Neuronal stem cell (in vitro differentiated cells): ENCODE measurements around the gene LEFTY2.
"Not testable (repeated sequence)": the region's sequence is repeated elsewhere in the genome, so short reads cannot be mapped to it uniquely, and the experiment has no call there.

Experiments used
- DNase-seq: peaks from one replicate; pipeline ENCODE4 v3.0.0-alpha.2; 2013; ENCODE audit warnings: low spot score
- H2AFZ ChIP-seq: one replicate; pipeline ENCODE4 v1.6.1; 2013; ENCODE audit warnings: mild to moderate bottlenecking, low read length, inconsistent platforms
- H2AK5ac ChIP-seq: 2 replicates; pipeline ENCODE4 v1.6.1; 2013; ENCODE audit warnings: low read depth, mild to moderate bottlenecking, inconsistent platforms, low read length, moderate library complexity, mixed read lengths
- H2BK120ac ChIP-seq: 2 replicates; pipeline ENCODE4 v1.6.1; 2013; ENCODE audit warnings: low read depth, mild to moderate bottlenecking, inconsistent platforms, low read length, moderate library complexity, mixed read lengths
- H2BK12ac ChIP-seq: one replicate; pipeline ENCODE4 v1.6.1; 2013; ENCODE audit warnings: low read length, inconsistent platforms
- H2BK15ac ChIP-seq: 2 replicates; pipeline ENCODE4 v1.6.1; 2013; ENCODE audit warnings: mild to moderate bottlenecking, low read length, inconsistent platforms, mixed read lengths
- H2BK5ac ChIP-seq: one replicate; pipeline ENCODE4 v1.6.1; 2013; ENCODE audit warnings: inconsistent platforms, mild to moderate bottlenecking, low read length, moderate library complexity
- H3K14ac ChIP-seq: one replicate; pipeline ENCODE4 v1.6.1; 2013; ENCODE audit warnings: low read length, inconsistent platforms
- H3K18ac ChIP-seq: 2 replicates; pipeline ENCODE4 v1.6.1; 2013; ENCODE audit warnings: low read length, inconsistent platforms
- H3K23ac ChIP-seq: 2 replicates; pipeline ENCODE4 v1.6.1; 2013; ENCODE audit warnings: low read depth, mild to moderate bottlenecking, mixed read lengths, low read length, inconsistent platforms; ENCODE audit not compliant: poor library complexity
- H3K27ac ChIP-seq: replicated peaks from 3 replicates; pipeline ENCODE4 v1.5.1; 2013; ENCODE audit warnings: low read length, inconsistent platforms
- H3K27me3 ChIP-seq, 3 experiments: 2 replicates each; pipeline ENCODE4 v1.6.1; 2013; ENCODE audit warnings: low read length in 3 of 3, mild to moderate bottlenecking in 2 of 3, inconsistent platforms in 1 of 3, low read depth in 1 of 3, mixed read lengths in 1 of 3, moderate library complexity in 1 of 3; ENCODE audit not compliant: control insufficient read depth in 3 of 3, insufficient read depth in 3 of 3
- H3K36me3 ChIP-seq, 2 donors: replicated peaks in 1 of 2; 2 replicates each; pipeline ENCODE4 v1.6.1; 2013; ENCODE audit warnings: low read length in 2 of 2; ENCODE audit not compliant: control insufficient read depth in 2 of 2, insufficient read depth in 2 of 2
- H3K4ac ChIP-seq: 2 replicates; pipeline ENCODE4 v1.6.1; 2013; ENCODE audit warnings: inconsistent platforms, mild to moderate bottlenecking, low read length, moderate library complexity
- H3K4me1 ChIP-seq, 2 donors: 1 replicate in 1 of 2; 2 replicates in 1 of 2; pipeline ENCODE4 v1.6.1; 2013; ENCODE audit warnings: low read length in 2 of 2, low read depth in 1 of 2; ENCODE audit not compliant: control insufficient read depth in 2 of 2, insufficient read depth in 1 of 2
- H3K4me2 ChIP-seq: one replicate; pipeline ENCODE4 v1.6.1; 2013; ENCODE audit warnings: mild to moderate bottlenecking, low read length, inconsistent platforms; ENCODE audit not compliant: insufficient read depth, poor library complexity, severe bottlenecking
- H3K4me3 ChIP-seq, 2 donors: 2 replicates each; pipeline ENCODE4 v1.5.1; 2013; ENCODE audit warnings: low read length in 2 of 2, mild to moderate bottlenecking in 2 of 2, inconsistent platforms in 1 of 2, moderate library complexity in 1 of 2
- H3K79me1 ChIP-seq: one replicate; pipeline ENCODE4 v1.6.1; 2013; ENCODE audit warnings: low read depth, mild to moderate bottlenecking, inconsistent platforms, low read length, moderate library complexity
- H3K9ac ChIP-seq: one replicate; pipeline ENCODE4 v1.6.1; 2013; ENCODE audit warnings: mild to moderate bottlenecking, low read depth, low read length, inconsistent platforms; ENCODE audit not compliant: poor library complexity
- H3K9me3 ChIP-seq, 2 donors: replicated peaks in 1 of 2; 2 replicates each; pipeline versions ENCODE3 to v1.6.1; 2013; ENCODE audit warnings: low read length in 2 of 2, mild to moderate bottlenecking in 2 of 2, inconsistent platforms in 1 of 2, low read depth in 1 of 2, mixed read lengths in 1 of 2, moderate library complexity in 1 of 2; ENCODE audit not compliant: control insufficient read depth in 2 of 2, insufficient read depth in 1 of 2
- H4K8ac ChIP-seq: one replicate; pipeline ENCODE4 v1.6.1; 2013; ENCODE audit warnings: low read depth, mild to moderate bottlenecking, inconsistent platforms, low read length, moderate library complexity
- H4K91ac ChIP-seq: one replicate; pipeline ENCODE4 v1.6.1; 2013; ENCODE audit warnings: low read length, low read depth, mild to moderate bottlenecking, inconsistent platforms; ENCODE audit not compliant: poor library complexity
- WGBS, 2 donors: extraction: QIAGEN DNeasy Blood & Tissue Kit; methylation state at CpG; one replicate each; pipeline ENCODE4 v1.1.7; 2013; ENCODE audit warnings: missing lambda C conversion rate in 2 of 2, mixed read lengths in 1 of 2; ENCODE audit not compliant: insufficient read length in 2 of 2, insufficient replicate concordance in 1 of 2; ENCODE audit errors: extremely low coverage in 2 of 2; 5-methylcytosine and 5-hydroxymethylcytosine counted together

The LEFTY2 gene

DNA sequence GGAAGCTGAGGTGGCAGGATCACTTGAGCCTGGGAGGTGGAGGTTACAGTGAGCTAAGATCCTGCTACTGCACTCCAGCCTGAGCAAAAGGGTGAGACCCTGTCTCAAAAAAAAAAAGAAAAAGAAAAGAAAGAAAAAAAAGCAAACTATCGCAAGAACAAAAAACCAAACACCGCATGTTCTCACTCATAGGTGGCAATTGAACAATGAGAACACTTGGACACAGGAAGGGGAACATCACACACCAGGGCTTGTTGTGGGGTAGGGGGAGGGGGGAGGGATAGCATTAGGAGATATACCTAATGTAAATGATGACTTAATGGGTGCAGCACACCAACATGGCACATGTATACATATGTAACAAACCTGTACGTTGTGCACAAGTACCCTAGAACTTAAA lies 11.6 kb downstream of the LEFTY2 start:
- H2AK5ac ChIP-seq, H3K23ac ChIP-seq, H3K79me1 ChIP-seq, H2BK120ac ChIP-seq, H3K4ac ChIP-seq, H3K27ac ChIP-seq, H2BK15ac ChIP-seq, H3K4me1 ChIP-seq, H2BK12ac ChIP-seq, DNase-seq, H3K27me3 ChIP-seq, H3K18ac ChIP-seq, H4K8ac ChIP-seq, H4K91ac ChIP-seq, H2AFZ ChIP-seq, H3K9ac ChIP-seq, H2BK5ac ChIP-seq, H3K4me2 ChIP-seq, H3K14ac ChIP-seq, H3K9me3 ChIP-seq, H3K4me3 ChIP-seq, H3K36me3 ChIP-seq: not testable (repeated sequence)
- WGBS, 2 donors, result no CpG with 5 or more reads among the region's 3 CpGs

DNA sequence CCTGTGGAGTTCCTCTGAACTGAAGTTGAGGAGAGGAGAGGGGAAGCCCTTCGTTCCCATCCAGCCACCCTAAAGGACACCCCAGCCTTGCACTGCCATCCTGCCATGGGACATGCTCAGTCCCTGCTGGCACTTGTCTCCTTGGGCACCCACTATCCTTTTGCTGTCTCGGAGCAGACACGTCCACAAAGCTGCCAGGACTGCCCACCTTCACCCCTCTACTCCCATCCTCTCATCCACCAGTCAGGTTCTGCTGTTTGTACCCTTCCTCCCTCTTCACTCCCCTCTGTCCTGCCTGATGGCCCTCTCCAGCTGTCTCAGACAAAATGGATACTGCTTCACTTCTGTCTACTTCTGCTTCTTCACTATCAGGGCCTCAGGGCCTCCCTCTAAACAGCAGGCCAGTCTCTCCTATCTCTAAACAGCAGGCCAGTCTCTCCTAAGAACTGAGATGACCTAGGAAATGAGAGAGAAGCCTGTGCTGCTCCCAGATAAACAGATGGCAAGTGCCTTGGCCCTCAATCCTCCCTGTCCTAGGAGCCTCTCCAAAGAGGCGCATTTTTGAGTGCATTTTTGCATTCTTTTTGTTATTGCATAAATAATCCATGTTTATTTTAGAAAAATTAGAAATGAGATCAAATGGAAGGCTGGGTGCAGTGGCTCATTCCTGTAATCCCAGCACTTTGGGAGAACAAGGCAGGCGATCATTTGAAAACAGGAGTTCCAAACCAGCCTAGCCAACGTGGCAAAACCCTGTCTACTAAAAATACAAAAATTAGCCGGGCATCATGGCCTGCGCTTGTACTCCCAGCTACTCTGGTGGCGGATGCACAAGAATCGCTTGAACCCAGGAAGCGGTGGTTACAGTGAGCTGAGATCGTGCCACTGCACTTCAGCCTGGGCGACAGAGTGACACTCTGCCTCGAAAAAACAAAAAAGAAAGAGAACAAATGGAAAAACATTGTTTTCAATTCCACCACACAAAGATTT lies 12.5 kb downstream of the LEFTY2 start:
- peaks cover 3% of the 10 kb centered on the region for H3K79me1 ChIP-seq
- no peak for DNase-seq
- H3K36me3 ChIP-seq, result no peaks in the 10 kb centered on the region
- H2BK15ac ChIP-seq, result peak overlapping the region; percentile 6
- H2BK120ac ChIP-seq, result no peak overlapping the region
- peak overlapping the region in 1 of 2 donors; percentile 61 for H3K4me3 ChIP-seq
- no CpG with 5 or more reads among the region's 14 CpGs for WGBS, 2 donors
- H3K23ac ChIP-seq, result peak overlapping the region; percentile 6
- H3K4me2 ChIP-seq, result no peak overlapping the region
- H3K4ac ChIP-seq, result no peak overlapping the region
- H2AFZ ChIP-seq, result peak overlapping the region; percentile 84
- no peaks in the 10 kb centered on the region for H3K27me3 ChIP-seq
- H2BK5ac ChIP-seq, result no peak overlapping the region
- no peak overlapping the region for H3K14ac ChIP-seq
- H4K8ac ChIP-seq, result peak overlapping the region; percentile 5
- H3K18ac ChIP-seq, result no peak overlapping the region
- no peak overlapping the region for H2BK12ac ChIP-seq
- H2AK5ac ChIP-seq, result no peak overlapping the region
- H3K27ac ChIP-seq, result no peak overlapping the region
- no peaks in the 10 kb centered on the region for H3K9me3 ChIP-seq
- no peak overlapping the region for H4K91ac ChIP-seq
- peaks cover 0 to 1% of the 10 kb centered on the region in 2 donors for H3K4me1 ChIP-seq
- no peak overlapping the region for H3K9ac ChIP-seq

DNA sequence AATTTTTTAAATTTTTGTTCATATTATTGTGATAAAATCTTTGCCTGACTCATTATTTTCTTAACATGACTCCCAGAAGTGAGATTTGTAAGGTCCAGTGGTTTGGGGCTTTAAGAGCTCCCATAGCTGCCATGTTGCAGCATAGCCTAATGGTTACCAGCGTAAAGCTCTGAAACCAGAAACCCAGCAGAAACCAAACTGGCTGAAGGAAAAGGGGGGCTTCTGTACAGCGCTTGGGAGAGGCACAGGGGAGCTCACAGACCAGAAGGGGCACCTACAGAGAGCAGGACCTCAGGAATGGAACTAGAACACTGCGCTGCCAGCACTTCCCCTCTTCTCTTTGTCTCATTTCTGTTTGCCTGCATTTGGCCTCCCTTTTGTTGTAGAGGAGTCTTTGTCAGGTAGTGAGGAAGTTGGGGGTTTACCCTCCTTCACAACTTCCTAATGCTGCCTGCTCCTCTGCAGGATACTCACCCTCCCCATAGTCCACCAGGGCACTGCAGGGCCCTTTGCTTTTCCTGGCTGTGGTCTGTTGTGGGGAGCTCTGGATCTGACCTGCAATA lies 14.4 kb downstream of the LEFTY2 start:
- DNase-seq, result no peak
- Histone ChIP-seq H2AK5ac (no peak overlapping the region), H4K8ac (no peak overlapping the region), H3K23ac (no peak overlapping the region), H2AFZ (peak overlapping the region; percentile 73), H3K14ac (no peak overlapping the region), H2BK120ac (no peak overlapping the region), H3K4me1 (peaks cover 3 to 4% of the 10 kb centered on the region in 2 donors), H3K27ac (no peak overlapping the region), H3K36me3 (peaks cover 8 to 13% of the 10 kb centered on the region in 2 donors), H2BK15ac (no peak overlapping the region), H4K91ac (no peak overlapping the region), H3K4me3 (no peak overlapping the region), H2BK5ac (no peak overlapping the region), H3K4me2 (no peak overlapping the region), H3K27me3 (no peaks in the 10 kb centered on the region), H3K9ac (no peak overlapping the region), H3K79me1 (peaks cover 12% of the 10 kb centered on the region), H3K4ac (no peak overlapping the region), H3K18ac (no peak overlapping the region), H3K9me3 (no peaks in the 10 kb centered on the region), H2BK12ac (no peak overlapping the region)
- WGBS, 2 donors, result no CpG with 5 or more reads among the region's 3 CpGs
